Adrenal gland (tissue), 12 donors: ENCODE measurements around the gene CCDC134. TPM values are rescaled to one million over a fixed set of nuclear protein-coding genes. Genes with fewer than 3 reads are reported as not detected.

Experiments
- DNase-seq, 7 donors: peaks; one replicate each; pipeline ENCODE4 v3.0.0-alpha.2; 2019 to 2020
- H3K27ac ChIP-seq, 5 donors: fragments of 200-600 bp; sonication (generic) in 4 of 5; 1 replicate in 3 of 5; 2 replicates in 2 of 5; pipeline versions ENCODE4 v1.5.1 to v1.8.0; 2016 to 2020; ENCODE audit warnings: mild to moderate bottlenecking in 1 of 5
- H3K27me3 ChIP-seq: fragments of 200-600 bp; 2 replicates; pipeline ENCODE4 v1.8.0; 2021
- H3K36me3 ChIP-seq, 2 donors: fragments of 200-600 bp; replicated peaks in 1 of 2; 1 replicate in 1 of 2; 2 replicates in 1 of 2; pipeline versions ENCODE4 v1.5.1 to v1.8.0; 2018 to 2022
- H3K4me1 ChIP-seq, 2 donors: fragments of 200-600 bp; replicated peaks in 1 of 2; 1 replicate in 1 of 2; 2 replicates in 1 of 2; pipeline versions ENCODE4 v1.5.1 to v1.8.0; 2018 to 2021
- H3K4me3 ChIP-seq, 4 donors: fragments of 200-600 bp; sonication (generic) in 3 of 4; one replicate each; pipeline ENCODE4 v1.5.1; 2016 to 2018
- H3K9me3 ChIP-seq, 3 donors: fragments of 200-600 bp; sonication (generic) in 1 of 3; replicated peaks in 1 of 3; 1 replicate in 2 of 3; 2 replicates in 1 of 3; pipeline versions ENCODE4 v1.5.1 to v1.8.0; 2016 to 2021
- CTCF ChIP-seq, 6 experiments: fragments of 450-650 bp in 4 of 6; fragments of 200-600 bp in 2 of 6; sonication (generic) in 1 of 6; IDR thresholded peaks; 1 replicate in 5 of 6; 2 replicates in 1 of 6; pipeline versions ENCODE4 v1.5.1 to v1.8.0; 2016 to 2021; ENCODE audit warnings: antibody characterized with exemption in 6 of 6, mild to moderate bottlenecking in 2 of 6, moderate library complexity in 1 of 6
- POLR2A ChIP-seq, 2 donors: fragments of 450-650 bp; IDR thresholded peaks; one replicate each; pipeline ENCODE4 v1.6.1; 2017; ENCODE audit warnings: antibody characterized with exemption in 2 of 2, mild to moderate bottlenecking in 2 of 2, moderate library complexity in 1 of 2
- WGBS, 4 donors: extraction: QIAGEN DNeasy Blood & Tissue Kit in 2 of 4; methylation state at CpG; one replicate each; pipeline versions ENCODE4 v1.1.5 to v1.1.7; 2013 to 2017; 5-methylcytosine and 5-hydroxymethylcytosine counted together
- intact Hi-C, 2 donors: fragments of 100-400 bp; cut with DNase I; formaldehyde crosslinking; loops; one replicate each; pipeline versions ENCODE4 v1.14.1 to v1.15.0; 2022 to 2023
- polyA plus RNA-seq, 3 donors: library from polyadenylated mRNA; stranded (reverse); fragments of 200-250 nt in 2 of 3; fragments of 350-450 nt in 1 of 3; fragmentation: Illumina TruSeq in 1 of 3; extraction: RNeasy Lipid Tissue Mini Kit (QIAGEN cat#74804) in 1 of 3; gene quantifications; one replicate each; pipeline ENCODE4 v1.2.3, GENCODE V29; 2013 to 2014
- total RNA-seq, 9 donors: library from RNA; depleted of rRNA in 4 of 9; stranded (reverse); fragments of >200 nt in 4 of 9; fragments of 120-200 nt in 1 of 9; fragmentation: NEBNext Ultra II Directional in 1 of 9; extraction: Animal tissue kit (Norgen Biotek cat#: 25700) in 1 of 9; gene quantifications; one replicate each; pipeline versions ENCODE4 v1.1.0 to v1.2.4, GENCODE V29; 2013 to 2023
- donor health status: healthy with polysubstance abuse.
- donor health status: Bipolar disorder and iron deficiency.
- donor health status: DM: yes; HTN: yes; CAD: no.
- donor health status: DM: no; HTN: no; CAD: no.
- donor health status: DM: no; HTN: no; CAD: no.
- donor health status: DM: yes; HTN: yes; CAD: no.

CCDC134 gene
- total and polyA plus RNA-seq, 12 donors: 4.9 to 64.4 (median 32.0) TPM

DNA sequence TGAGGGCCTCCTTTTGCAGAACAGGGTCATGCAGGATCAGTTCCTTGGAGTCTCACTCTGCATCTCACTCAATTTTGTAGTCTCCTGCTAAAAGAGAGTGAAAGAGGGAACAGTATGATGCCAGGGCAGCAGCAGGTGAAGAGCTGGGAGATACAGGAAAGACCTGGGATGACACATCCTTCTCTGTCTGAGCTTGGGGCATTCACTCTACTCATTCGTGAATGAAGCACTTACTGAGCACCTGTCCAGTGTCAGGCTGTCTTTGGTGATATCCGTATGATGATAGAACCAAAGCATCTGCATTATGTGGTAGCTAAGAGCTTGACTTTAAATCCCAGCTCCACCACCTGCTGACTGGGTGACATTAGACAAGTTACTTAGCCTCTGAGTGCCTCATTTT, 46.8 kb downstream of the CCDC134 start:
- H3K4me3 ChIP-seq: no peak overlapping the region
- peak overlapping the region in 2 of 5 donors; percentile 50 to 64 for H3K27ac ChIP-seq
- 55 to 71% (median 63%) methylated on average over 2 of the region's 2 CpGs for WGBS, 4 donors
- peaks cover 55 to 60% of the 10 kb centered on the region in 2 donors for H3K4me1 ChIP-seq
- H3K9me3 ChIP-seq: no peaks in the 10 kb centered on the region
- intact Hi-C loops: no loop called here
- DNase-seq: no peak
- no peaks in the 10 kb centered on the region for H3K36me3 ChIP-seq
- no peaks in the 10 kb centered on the region for H3K27me3 ChIP-seq
- TF ChIP-seq POLR2A (IDR thresholded peaks at IDR 0.05) (no peak), CTCF (IDR thresholded peaks at IDR 0.05) (no peak)

- Histone ChIP-seq H3K27me3 (no peaks in the 10 kb centered on the region), H3K9me3 (no peaks in the 10 kb centered on the region), H3K27ac (peak overlapping the region in 2 of 5 donors; percentile 3 to 64), H3K4me3 (no peak overlapping the region), H3K36me3 (no peaks in the 10 kb centered on the region), H3K4me1 (peaks cover 50 to 56% of the 10 kb centered on the region in 2 donors)
- whole genome bisulfite sequencing, 4 donors: 45 to 59% (median 51%) methylated on average over 5 of the region's 5 CpGs
- peak in 5 of 7 donors; percentile 46 to 71 (median 57) for DNase-seq
- TF ChIP-seq CTCF (IDR thresholded peaks at IDR 0.05) (peak in 2 of 6 experiments; percentile 12 to 18), POLR2A (IDR thresholded peaks at IDR 0.05) (no peak)
- intact Hi-C loops: no loop called here
Observed at GRCh38 chr22:41848468-41848867, 48.0 kb downstream of the CCDC134 start.

DNA sequence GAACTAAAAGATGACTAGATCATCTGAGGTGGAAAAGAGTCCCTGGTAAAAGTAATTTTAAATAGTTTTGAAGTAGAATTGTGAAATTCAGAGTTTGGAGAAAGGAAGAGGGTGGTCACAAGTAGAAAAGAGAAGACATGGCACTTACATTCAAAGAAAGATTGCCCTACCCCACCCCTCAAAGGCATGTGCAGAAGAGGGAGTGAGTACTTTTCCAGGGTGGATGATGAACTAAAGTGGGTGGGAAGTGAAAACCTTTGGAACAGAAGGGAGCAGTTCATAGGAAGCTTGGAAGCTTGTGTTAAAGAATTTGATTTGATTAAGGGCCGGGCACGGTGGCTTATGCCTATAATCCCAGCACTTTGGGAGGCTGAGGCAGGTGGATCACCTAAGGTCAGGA, 56.0 kb downstream of the CCDC134 start:
- Histone ChIP-seq H3K36me3 (no peaks in the 10 kb centered on the region), H3K27ac (peak overlapping the region in 3 of 5 donors; percentile 38 to 52 (median 46)), H3K9me3 (no peaks in the 10 kb centered on the region), H3K27me3 (no peaks in the 10 kb centered on the region), H3K4me1 (peaks cover 27 to 52% of the 10 kb centered on the region in 2 donors), H3K4me3 (no peak overlapping the region)
- TF ChIP-seq POLR2A (IDR thresholded peaks at IDR 0.05) (no peak), CTCF (IDR thresholded peaks at IDR 0.05) (no peak)
- intact Hi-C loops: no loop called here
- 78 to 91% (median 85%) methylated on average over 2 of the region's 2 CpGs for WGBS, 4 donors
- no peak for DNase-seq

DNA sequence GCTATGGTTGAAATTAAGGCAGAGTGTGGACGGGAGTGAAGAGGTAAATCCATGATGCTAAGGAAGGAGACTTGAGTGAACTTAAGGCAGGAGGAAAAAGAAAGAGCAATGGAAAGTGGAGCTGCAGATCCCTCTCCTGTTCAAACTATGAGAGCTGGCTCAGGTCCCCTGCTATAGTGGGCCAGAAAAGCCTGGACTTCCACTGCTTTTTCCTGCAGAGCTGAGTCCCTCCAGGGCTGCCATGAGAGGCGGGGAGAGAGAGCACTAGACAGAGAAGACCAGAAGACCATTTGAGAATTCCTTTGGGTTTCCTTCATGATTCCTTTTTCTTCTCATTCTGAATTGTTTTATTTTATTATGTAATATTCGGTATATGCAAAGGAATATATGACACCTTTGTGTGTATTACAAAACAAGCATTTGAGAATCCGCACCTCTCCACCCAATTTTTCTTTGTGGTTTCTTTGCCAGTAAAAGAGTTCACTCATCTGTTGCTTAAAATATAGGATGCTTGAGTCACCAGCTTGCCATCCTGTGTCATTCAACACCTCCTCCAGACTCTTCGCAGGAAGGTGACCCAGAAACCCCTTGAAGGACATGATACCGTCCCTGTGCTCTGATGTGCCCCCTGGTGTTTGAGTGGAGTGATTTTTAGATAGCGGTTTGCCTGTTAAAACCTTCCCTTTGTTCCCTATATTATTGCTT, 56.8 kb downstream of the CCDC134 start:
- no peak for TF ChIP-seq POLR2A (IDR thresholded peaks at IDR 0.05)
- peak; percentile 22 to 68 (median 56) for TF ChIP-seq CTCF (IDR thresholded peaks at IDR 0.05)

More for the DNA sequence above, 56.8 kb downstream of the CCDC134 start:
- peaks cover 33 to 60% of the 10 kb centered on the region in 2 donors for H3K4me1 ChIP-seq
- DNase-seq: peak in 6 of 7 donors; percentile 62 to 78 (median 70)
- 45 to 55% (median 48%) methylated on average over 7 of the region's 7 CpGs for WGBS, 4 donors
- no peaks in the 10 kb centered on the region for H3K36me3 ChIP-seq
- H3K27ac ChIP-seq: peak overlapping the region in 3 of 5 donors; percentile 33 to 46 (median 38)
- H3K27me3 ChIP-seq: no peaks in the 10 kb centered on the region
- no peak overlapping the region for H3K4me3 ChIP-seq
- no peaks in the 10 kb centered on the region for H3K9me3 ChIP-seq
- intact Hi-C loops: no loop called here
